ENCODE data around the gene FHDC1.

DNA sequence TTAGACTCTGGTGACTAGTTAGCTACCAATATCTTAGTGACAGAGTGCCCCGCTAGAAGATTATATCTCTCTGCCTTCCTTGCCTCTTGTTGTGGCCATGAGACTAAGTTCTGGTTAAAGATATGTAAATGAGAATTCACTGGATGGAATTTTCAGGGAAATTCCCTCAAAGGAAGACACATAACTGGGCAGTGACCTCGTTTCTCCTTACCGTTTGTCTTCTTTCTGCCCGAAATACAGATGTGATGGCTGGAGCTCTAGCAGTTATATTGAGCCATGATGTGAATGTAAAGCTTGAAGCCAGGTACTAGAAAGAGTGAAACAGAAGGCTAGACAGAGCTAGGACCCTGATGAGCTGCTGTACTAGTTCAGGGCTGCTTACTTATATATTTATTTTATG, 80.5 kb downstream of the FHDC1 start:
- no peak for TF ChIP-seq POLR2A (IDR thresholded peaks at IDR 0.05)
- TF ChIP-seq, protein P1, sequence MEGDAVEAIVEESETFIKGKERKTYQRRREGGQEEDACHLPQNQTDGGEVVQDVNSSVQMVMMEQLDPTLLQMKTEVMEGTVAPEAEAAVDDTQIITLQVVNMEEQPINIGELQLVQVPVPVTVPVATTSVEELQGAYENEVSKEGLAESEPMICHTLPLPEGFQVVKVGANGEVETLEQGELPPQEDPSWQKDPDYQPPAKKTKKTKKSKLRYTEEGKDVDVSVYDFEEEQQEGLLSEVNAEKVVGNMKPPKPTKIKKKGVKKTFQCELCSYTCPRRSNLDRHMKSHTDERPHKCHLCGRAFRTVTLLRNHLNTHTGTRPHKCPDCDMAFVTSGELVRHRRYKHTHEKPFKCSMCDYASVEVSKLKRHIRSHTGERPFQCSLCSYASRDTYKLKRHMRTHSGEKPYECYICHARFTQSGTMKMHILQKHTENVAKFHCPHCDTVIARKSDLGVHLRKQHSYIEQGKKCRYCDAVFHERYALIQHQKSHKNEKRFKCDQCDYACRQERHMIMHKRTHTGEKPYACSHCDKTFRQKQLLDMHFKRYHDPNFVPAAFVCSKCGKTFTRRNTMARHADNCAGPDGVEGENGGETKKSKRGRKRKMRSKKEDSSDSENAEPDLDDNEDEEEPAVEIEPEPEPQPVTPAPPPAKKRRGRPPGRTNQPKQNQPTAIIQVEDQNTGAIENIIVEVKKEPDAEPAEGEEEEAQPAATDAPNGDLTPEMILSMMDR (IDR thresholded peaks at IDR 0.05) = no peak
